HG03095 (cell line): Measurements from ENCODE around the gene PAK6.

Source experiments
- ATAC-seq: cut with Tn5 transposase; IDR thresholded peaks from one replicate; pipeline ENCODE4 v1.9.1; 2021; ENCODE audit warnings: moderate library complexity; ENCODE audit not compliant: unreplicated experiment

Gene PAK6

DNA sequence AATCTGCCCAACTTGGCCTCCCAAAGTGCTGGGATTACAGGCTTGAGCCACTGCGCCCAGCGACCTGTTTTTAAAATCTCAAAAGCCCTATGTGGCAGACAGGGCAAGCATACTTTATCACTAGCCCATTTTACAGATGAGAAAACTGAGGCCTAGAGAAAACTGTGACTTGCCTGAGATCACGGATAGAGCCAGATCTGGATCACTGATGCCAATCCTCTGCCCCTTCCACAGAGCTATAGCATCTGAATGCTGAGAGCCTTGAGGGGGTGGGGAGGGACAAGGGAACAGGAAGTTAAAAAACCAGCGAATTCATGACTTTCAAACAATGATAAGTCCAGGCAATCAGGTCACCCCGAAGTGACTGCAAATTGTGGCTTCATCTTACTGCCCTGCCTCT lies 36.7 kb downstream of the PAK6 start:
- ATAC-seq, result no peak

DNA sequence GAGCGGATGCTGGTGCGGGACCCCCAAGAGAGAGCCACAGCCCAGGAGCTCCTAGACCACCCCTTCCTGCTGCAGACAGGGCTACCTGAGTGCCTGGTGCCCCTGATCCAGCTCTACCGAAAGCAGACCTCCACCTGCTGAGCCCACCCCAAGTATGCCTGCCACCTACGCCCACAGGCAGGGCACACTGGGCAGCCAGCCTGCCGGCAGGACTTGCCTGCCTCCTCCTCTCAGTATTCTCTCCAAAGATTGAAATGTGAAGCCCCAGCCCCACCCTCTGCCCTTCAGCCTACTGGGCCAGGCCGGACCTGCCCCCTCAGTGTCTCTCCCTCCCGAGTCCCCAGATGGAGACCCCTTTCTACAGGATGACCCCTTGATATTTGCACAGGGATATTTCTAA lies 37.1 kb downstream of the PAK6 start:
- ATAC-seq, result no peak

DNA sequence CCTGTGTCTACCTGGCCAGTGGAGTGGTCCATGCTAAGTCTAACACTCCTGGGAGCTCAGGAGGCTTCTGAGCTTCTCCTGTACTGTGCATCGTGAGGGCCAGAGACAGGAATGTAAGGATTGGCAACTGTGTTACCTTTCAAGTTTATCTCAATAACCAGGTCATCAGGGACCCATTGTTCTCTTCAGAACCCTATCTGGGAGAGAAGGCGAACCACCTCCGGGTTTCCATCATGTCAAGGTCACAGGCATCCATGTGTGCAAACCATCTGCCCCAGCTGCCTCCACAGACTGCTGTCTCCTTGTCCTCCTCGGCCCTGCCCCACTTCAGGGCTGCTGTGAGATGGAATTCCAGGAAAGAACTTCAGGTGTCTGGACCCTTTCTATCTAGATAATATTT lies 38.1 kb downstream of the PAK6 start:
- no peak for ATAC-seq

DNA sequence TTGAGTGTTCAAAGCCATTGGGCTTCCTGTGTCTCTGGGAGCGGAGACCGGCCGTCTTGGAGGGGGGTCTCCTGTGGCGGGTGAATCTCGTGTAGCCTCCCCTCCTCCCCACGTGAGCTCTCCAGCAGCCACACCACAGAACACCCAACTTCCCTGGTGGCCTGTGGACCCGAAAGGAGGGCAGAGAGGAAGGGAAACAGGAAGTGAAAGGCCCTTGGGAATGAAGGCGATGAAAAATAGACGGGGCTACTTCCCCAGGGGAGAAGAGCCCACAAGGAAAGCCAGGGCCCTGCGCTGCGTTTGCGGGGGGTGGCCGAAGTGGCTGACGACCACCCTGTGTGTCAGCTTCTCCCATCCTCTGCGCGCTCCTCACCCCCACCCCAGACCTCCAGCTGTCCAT lies 38.6 kb downstream of the PAK6 start:
- ATAC-seq, result no peak

DNA sequence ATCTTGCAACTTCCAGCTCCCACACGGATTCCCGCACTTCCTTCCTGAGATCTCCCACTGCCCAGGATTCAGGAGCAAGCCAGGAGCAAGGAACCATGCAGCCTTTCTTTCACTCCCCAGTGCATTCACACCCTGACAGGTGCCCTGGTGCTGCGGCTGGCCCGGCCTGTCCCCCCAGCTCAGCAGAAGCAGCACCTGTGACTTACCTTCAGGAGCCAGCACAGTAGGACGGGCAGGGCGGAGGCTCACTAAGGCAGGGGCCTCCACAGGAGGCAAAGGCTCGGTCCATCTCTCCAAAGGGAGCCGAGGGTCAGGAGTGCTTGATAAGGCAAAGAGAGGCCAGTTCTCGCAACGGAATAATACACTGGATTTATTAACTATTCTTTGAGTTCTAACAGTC lies 39.2 kb downstream of the PAK6 start:
- no peak for ATAC-seq

DNA sequence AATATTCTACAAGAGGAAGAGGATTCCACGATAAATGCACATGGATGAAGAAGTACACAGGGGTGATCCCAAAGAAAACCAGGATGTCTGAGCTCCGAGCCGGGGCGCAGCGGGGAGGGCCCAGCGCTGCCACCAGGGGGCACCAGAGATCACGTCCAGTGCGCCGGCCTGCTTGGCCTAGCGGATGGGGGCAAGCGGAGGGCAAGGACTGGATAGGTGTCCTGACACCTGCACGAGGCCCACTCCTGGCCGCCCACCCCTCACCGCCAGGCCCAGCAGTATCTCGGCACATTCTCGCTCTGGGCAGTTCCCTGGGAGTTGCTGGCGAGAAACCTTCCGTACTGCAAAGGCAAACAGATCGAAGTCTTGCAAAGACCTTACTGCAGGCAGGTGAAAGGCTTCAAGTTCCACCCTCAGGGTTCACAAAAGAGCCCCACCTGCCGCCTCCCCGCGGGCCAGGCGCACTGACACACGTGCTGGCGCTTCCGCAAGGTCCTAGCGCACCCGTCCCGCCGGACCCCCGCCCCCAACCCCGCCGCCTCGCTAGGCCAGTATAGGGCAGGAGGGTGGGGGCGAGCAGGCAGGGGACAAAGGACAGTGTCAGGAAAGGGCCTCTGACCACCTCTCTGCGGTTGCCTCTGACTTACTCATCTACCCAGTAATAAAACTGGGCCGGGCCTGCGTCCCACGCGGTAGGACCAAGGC lies 40.7 kb downstream of the PAK6 start:
- ATAC-seq, result no peak

DNA sequence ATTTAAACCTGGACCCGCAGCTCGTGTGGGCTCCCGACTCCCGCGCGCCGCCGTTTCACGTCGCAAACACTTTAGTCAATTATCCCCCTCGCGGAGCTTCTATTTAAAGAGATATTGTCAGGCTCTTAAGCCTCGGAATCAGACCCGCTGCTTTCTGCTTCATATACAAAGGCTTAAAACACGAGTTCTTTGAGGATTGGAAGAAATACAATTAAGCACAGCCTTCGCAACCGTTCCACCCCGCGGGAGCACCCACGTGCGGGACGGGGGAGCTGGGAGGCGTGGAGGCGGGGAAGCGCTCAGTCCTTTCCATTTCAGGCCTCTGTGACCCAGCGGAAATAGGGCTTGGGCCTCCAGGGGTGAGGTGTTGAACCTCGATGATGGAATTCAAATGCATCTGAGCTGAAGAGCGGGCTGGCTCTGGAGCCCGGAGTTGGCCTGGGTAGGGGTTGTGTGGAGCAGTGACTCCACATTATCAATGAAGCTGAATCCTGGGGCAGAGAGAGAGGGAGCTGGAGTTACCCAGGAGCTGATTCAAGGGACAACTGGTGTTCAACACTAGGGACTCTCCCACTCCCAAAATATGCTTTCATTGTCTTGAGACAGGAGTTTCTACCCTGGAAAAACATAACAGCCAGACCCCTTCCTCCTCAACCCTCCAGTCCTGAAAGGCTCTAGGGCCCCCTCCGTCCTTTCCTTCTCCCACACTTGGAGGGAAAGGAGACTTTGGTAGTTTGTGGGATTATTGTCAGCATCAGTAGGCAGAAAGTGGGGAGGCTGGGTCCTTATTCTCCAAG lies 41.6 kb downstream of the PAK6 start:
- ATAC-seq, result no peak

DNA sequence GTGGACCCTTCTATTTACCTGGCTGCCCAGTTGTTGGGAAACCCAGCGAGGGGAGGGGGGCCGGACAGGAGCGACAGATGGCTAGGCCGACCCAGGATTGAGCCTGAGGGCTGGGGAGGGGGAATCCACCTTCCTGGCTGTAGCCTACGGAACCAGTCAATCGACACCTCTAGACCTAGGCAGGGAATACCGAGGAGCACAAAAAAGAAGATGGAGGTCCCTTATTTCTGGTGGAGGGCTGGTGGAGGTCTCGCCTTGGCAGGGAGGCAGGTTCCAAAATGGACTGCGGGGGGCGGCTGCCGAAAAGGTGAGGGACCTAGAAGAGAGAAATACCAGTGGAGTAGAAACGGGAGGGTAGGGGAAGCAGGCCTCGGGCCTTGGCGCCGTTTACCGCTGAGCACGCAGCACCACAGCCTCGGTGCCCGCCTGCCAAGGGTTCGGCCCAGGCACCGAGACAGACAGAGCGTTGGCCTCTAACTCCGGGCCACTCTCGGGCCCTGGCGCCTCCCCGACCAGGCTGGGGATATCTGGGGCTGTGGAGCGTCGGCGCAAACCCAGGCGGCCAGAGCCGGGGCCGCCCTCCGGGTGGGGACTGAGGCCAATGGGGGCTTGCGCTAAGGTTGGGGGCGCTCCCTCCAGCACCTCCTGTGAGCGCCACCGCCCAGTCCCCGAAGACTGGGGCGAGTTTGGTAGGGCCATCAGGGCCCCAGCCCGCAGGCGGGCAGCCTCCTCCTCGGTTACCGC lies 42.4 kb downstream of the PAK6 start:
- ATAC-seq, result no peak

DNA sequence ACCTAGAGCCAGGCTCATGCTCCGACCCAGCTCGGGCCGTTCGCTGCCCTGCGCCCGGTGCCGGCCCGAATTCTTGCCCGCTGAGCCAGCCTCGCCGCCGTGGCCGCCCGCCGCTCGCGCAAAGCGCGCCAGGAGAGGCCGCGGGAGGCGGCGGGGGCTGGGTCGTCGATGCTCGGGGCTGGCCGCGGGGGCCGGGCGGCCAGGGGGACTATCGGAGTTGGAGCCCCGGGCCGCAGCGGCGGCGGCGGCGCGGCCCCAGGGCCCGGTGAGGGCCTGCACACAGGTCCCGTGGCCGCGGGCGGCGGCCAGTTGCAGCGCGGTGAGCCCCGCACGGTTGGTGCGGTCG lies 42.9 kb downstream of the PAK6 start:
- no peak for ATAC-seq

DNA sequence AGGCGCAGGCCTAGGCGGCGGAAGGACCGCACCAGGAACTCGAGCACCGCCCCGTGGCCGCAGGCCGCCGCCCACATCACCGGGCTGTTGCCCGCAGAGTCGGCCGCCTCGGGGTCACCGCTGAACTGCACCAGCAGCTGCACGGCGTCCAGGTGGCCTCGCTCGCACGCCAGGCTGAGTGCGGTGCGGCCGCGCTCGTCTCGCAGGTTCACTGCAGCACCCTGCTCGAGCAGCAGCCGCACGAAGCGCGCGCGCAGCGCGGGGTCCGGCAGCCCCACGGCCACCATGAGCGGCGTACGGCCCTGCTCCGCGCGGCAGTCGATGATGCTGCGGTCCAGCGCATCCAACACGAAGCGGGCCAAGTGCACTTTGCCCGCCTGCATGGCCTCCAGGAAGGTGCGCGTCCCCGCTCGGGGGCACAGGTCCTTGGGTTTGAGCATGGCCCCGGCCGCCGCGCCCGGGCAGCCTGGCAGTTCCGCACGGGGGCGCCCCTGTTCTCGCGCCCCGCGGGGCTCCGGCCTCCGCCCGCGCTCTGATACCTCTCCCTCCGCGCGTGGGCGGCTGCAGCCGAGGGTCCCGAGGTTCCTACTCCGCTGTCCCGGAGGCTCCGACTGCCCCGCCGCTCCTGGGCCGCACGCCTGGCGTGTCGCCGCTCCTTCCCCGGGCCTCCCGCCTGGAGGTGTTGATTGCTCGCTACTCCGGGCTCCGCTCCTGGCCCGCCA lies 43.4 kb downstream of the PAK6 start:
- ATAC-seq, result peak; percentile 44

DNA sequence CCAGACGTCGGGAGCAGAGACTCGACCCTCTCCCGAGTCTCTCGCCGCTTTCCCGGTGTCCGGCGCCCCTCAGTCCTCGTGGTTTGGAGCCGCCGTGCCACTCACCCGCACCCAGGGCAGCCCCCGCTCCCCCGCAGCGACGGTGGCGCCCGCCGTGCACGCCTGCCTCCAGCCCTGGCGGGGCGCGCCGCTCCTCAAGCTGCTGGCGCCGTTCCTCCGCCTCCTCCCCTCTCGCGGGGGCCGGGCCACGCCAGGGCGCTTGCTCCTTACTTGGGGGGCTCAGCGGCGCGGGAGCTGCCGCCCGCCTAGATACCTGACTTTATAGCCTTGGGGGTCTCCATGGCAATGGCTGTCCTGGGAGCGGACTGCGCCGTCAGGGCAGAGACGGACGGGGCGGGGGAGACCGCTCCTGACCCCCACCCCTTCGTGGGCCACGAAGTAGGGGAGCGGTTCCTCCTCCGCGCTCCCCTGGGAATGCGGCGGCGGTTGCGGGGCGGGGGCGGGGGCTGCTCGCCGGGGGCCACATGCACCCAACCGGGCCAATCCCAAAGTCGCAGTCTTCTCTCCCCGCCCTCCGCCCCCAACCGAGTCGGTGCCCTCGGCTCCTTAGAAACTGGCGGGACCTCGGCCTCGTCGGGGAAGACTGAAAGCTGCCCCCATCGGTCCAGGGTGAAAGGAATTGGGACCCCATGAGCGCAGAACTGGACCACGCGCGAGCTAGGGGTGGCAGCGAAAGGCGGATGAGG lies 44.2 kb downstream of the PAK6 start, which contains the start of gene ANKRD63:
Gene ANKRD63 (minus strand): TSS at position 196 of the 746 bp plus-strand sequence. CDS start 478 bp downstream, outside the sequence.
- peak; percentile 10 for ATAC-seq

DNA sequence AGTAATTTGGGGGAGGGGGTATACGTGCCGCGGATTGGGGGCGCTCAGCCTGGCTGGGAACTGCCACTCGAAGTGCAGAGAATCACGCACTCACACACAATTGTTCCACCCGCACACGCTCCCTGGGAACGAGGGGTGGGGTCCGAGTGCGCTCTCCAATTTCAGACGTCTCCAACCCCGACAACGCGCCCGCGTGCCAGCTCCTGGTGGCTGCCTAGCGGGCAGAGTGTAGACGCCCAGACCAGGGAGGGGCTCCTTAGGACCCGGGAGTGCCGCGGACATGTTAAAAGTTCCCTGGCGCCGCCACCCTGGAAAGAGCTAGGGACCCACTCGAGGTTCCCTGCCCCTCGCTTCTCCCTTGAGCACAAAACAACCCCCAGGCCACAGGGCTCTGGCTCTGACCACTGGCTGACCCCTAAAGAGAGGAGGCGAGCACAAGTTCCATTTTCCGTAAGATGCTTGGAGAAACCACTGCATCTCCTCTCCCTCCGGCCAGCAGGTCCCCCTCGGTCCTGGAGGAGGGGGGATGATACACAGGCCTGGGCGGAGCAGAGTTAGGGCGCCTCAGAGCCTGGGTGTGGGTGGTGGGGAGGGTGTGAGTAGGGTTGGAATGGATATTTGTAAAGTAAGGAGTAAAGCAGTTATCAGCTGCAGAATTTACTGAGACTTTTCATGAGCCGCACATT lies 44.9 kb downstream of the PAK6 start:
- no peak for ATAC-seq

DNA sequence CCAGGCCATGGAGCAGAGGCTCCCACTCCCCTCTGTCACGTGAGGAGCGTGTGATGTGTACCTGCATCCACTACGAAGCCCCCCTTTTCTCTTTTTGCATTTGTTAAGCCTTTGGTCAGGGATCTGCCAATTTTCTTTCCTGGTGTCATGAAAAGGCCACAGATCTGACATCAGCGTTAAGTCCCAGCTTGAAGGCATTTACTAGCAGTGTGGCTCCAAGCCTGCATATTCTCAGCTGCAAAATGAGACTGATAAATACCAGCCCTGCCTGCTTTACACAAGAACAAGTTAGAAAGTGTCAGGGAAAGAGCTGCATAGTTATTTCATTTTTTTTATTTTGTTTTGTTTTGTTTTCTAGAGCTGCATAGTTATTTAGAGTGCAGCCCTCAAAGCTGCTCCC lies 46.3 kb downstream of the PAK6 start:
- no peak for ATAC-seq

DNA sequence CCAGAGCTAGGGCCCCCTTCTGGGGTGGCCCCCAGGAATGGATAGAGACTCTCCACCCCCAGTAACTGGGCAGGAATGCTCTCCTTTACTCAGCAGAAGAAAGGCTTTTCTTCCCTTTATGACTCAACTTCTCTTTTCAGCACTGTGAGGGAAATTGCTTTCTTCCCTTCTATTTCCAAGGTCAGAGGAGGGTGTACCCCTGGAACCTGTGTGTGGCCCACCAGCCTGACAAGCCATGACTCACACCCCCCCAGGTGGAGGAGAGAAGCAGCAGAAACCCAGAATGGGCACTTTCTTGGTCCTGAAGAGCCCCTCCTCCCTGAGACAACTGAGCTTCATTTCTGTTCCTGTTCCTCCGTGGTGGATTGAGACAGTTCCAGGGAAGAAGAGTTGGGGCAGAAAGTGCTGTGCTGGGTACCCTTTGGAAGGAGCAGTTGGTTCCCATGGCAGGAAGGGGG lies 46.7 kb downstream of the PAK6 start:
- ATAC-seq, result no peak

DNA sequence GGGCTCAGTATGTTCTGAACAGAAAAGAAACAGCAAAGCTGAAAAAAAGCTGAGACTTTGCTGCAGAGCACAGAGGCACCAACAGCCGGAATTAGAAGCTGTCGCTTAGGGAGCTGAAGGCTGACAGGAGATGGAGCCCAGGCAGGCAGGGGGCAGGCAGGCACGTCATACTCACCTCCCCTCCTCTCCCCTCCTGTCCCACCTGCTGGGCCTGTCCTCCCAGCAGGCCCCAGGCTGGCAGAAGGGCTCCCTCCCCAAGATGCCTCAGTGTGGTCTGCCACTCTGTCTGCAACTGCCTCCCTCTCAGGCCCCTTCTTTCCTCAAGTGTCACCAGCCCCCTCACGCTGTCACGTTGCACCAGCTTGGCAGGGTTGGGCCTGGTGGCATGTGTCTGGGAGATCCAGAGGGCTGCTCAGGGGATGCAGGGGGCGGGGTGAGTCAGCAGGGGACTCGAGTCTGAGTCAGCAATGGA lies 47.2 kb downstream of the PAK6 start:
- no peak for ATAC-seq

DNA sequence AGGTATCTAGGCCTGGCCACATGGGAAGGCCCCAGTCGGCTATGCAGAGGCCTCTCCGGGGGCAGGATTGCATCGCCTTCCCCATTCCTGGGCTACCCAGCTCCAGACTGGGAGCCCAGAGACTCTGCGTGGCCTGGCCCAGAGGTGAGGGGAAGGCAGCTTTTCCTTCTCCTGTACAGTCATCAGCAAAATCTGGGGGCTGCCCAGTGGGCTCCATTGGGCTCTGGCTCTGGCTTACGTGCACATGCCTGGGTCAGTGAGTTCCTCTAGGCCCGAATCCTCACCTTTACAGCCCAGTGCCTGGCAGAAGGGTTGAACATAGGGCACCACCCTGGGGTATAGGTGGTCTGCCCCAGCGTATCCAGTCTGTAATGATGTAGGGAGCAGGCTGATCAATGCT lies 47.9 kb downstream of the PAK6 start:
- no peak for ATAC-seq

DNA sequence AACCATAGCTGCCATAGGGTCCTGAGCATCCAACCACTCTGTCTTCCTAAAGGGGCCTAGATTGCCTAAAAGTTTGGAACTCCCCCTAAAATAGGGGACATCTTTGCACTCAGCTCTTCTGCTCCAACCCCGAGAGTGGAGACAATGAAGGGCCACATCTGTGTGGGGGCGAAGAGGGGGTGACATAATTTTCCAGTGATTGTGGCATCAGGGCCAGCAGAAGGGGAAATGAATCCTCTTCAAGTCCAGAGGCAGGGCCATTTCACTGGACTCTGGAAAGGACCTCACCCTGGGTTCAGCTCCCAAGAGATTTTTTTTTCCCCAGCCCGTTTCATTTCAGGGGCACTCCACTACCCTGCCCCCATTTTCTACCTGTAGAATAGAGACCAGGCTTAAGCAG lies 48.6 kb downstream of the PAK6 start:
- ATAC-seq, result no peak

DNA sequence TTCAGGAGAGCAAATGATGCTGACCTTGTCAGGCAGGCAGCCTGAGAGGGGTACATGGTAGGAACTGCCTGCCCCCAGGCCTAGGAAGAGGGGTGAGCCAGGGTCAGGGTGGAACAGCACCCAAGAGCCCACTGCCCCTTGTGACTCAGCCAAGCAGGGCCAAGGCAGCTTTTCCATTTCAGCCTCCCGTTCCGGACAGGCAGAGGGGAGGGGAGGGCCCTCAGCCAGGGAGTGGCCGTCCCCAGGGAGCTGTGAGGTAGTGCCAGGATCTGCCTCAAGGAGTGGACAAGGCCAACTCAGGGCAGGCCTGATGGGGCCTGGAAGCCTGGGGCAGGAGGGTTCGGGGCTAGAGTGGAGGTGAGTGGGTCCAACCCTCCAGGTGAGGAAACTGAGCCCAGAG lies 49.1 kb downstream of the PAK6 start:
- no peak for ATAC-seq

DNA sequence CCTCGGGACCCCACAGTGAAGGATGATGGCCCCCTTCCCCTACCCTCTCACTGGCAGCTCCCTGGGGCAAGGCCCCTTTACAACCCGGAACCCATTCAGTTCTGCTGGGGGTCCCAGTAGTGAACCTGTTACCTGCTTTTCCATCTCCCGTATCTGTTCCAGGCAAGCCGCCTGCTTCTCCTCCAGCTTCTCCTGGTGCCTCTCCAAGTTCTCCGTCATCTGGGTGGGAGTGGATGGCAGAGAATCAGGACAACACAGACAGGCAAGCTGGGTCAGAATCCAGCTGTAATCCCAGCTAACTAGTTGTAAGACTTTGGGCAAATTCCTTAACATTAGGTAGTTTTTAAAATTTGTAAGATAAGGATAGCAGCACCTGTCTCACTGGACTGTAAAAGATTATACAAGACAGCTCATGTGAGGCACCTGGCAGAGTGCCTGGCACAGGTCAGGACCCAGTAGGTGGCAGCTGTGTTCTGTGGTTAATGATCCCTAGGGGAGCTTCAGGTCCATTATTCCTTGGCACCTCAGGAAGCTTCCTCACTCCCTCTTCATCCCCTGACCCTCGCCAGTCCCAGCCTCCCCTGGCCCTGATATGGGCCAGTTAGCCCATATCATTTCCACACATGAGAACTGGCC lies 50.4 kb downstream of the PAK6 start:
- no peak for ATAC-seq
